Activated CD4-positive, alpha-beta T cell treated with anti-CD3 and anti-CD28 coated beads, Interleukin-2, amount 50 U/mL, for 1 hour (primary cell): ENCODE results near the gene SLC2A10.

ENCODE experiments used
- DNase-seq: peaks from one replicate; pipeline ENCODE4 v3.0.0-alpha.2; 2020

The SLC2A10 gene

GRCh38 chr20:46704714-46705377 lies 4.6 kb upstream of the SLC2A10 start:
- no peak for DNase-seq

- DNase-seq, result no peak
These were observed 4.1 kb upstream of the SLC2A10 start for GRCh38 chr20:46705378-46705729.

- no peak for DNase-seq
These were observed 3.2 kb upstream of the SLC2A10 start for GRCh38 chr20:46706242-46706641.

- DNase-seq, result no peak
These were observed 1.1 kb upstream of the SLC2A10 start for GRCh38 chr20:46708172-46708860.

GRCh38 chr20:46709055-46709458 lies 392 bp upstream of the SLC2A10 start:
- no peak for DNase-seq

- no peak for DNase-seq
These were observed 884 bp downstream of the SLC2A10 start for GRCh38 chr20:46710153-46710913.

GRCh38 chr20:46712056-46712636 lies 2.7 kb downstream of the SLC2A10 start:
- no peak for DNase-seq

- DNase-seq, result no peak
These were observed 4.7 kb downstream of the SLC2A10 start for GRCh38 chr20:46713957-46714834.

- DNase-seq, result no peak
These were observed 5.9 kb downstream of the SLC2A10 start for GRCh38 chr20:46715292-46715756.

- DNase-seq, result no peak
These were observed 8.5 kb downstream of the SLC2A10 start for GRCh38 chr20:46717818-46718541.

- DNase-seq, result no peak
These were observed 10.6 kb downstream of the SLC2A10 start for GRCh38 chr20:46720019-46720418.

- no peak for DNase-seq
These were observed 11.5 kb downstream of the SLC2A10 start for GRCh38 chr20:46720776-46721425.

GRCh38 chr20:46721476-46721875 lies 12.0 kb downstream of the SLC2A10 start:
- no peak for DNase-seq

GRCh38 chr20:46722450-46722849 lies 13.0 kb downstream of the SLC2A10 start:
- DNase-seq, result no peak

- DNase-seq, result no peak
These were observed 13.6 kb downstream of the SLC2A10 start for GRCh38 chr20:46723039-46723438.

GRCh38 chr20:46724343-46724959 lies 15.0 kb downstream of the SLC2A10 start:
- DNase-seq, result no peak

GRCh38 chr20:46725186-46726165 lies 16.0 kb downstream of the SLC2A10 start:
- DNase-seq, result no peak

- no peak for DNase-seq
These were observed 22.3 kb downstream of the SLC2A10 start for GRCh38 chr20:46731770-46732169.

- DNase-seq, result no peak
These were observed 26.0 kb downstream of the SLC2A10 start for GRCh38 chr20:46735436-46735835.
